K562 (cell line): Measurements from ENCODE around the gene EPN3. TPM values are rescaled to one million over a fixed set of nuclear protein-coding genes. Genes with fewer than 3 reads are reported as not detected.

ENCODE experiments used
- ATAC-seq: fragments of 200-7000 bp; cut with Tn5 transposase; 3 replicates; pipeline ENCODE4 v1.9.1; 2020; ENCODE audit warnings: moderate library complexity
- BruUV-seq: library from RNA; stranded (reverse); fragments of 400-500 nt; replicated peaks from 2 replicates; lab custom pipeline; 2021; lab: Mats Ljungman, UMichigan
- CTCF ChIA-PET: fragments of 300-600 bp; formaldehyde crosslinking; extraction: SDS; loops from one replicate; lab custom pipeline; 2021; ENCODE audit warnings: low intra/inter-chr PET ratio; lab: Yijun Ruan, JAX
- POLR2A ChIA-PET: fragments of 300-600, 350-650 bp; sonication (Branson Sonifier 250); formaldehyde crosslinking; extraction: SDS; loops from one replicate; lab custom pipeline; 2021; ENCODE audit warnings: antibody characterized with exemption, inconsistent platforms; lab: Yijun Ruan, JAX
- DNase-seq, 4 experiments: peaks; one replicate each; pipeline versions ENCODE4 v3.0.0 to v3.0.0-alpha.2; 2011 to 2018; ENCODE audit warnings: low spot score in 3 of 4, mixed read lengths in 3 of 4; ENCODE audit errors: extremely low read depth in 1 of 4
- FAIRE-seq: peaks from 2 replicates; lab custom pipeline; 2011; peaks lifted over from hg19 to GRCh38; lab: Jason Lieb, UNC
- H2AFZ ChIP-seq: 2 replicates; pipeline ENCODE4 v1.6.0; 2011; ENCODE audit warnings: low read depth, low read length, control low read depth, inconsistent platforms
- H3K27ac ChIP-seq: fragments of 200-600 bp; 3 replicates; pipeline ENCODE4 v1.8.0; 2011; ENCODE audit warnings: low read depth, mild to moderate bottlenecking, control low read depth, inconsistent platforms, low read length, moderate library complexity, mixed read lengths; ENCODE audit errors: extremely low read depth
- H3K27me3 ChIP-seq, 2 experiments: fragments of 300-600 bp in 1 of 2; 2 replicates in 1 of 2; 3 replicates in 1 of 2; pipeline versions ENCODE4 v1.6.0 to v1.8.0; 2011; ENCODE audit warnings: inconsistent platforms in 2 of 2, low read length in 2 of 2, mild to moderate bottlenecking in 1 of 2, mixed read lengths in 1 of 2, moderate library complexity in 1 of 2; ENCODE audit not compliant: control insufficient read depth in 2 of 2, insufficient read depth in 2 of 2
- H3K36me3 ChIP-seq: fragments of 300-600 bp; 3 replicates; pipeline ENCODE4 v1.8.0; 2011; ENCODE audit warnings: mild to moderate bottlenecking, low read length, inconsistent platforms; ENCODE audit not compliant: control insufficient read depth, insufficient read depth
- H3K4me1 ChIP-seq, 2 experiments: fragments of 200-600 bp in 1 of 2; replicated peaks in 1 of 2; 2 replicates in 1 of 2; 3 replicates in 1 of 2; pipeline versions ENCODE4 v1.5.1 to v1.8.0; 2011; ENCODE audit warnings: inconsistent platforms in 2 of 2, low read length in 2 of 2, mild to moderate bottlenecking in 1 of 2, mixed read lengths in 1 of 2, moderate library complexity in 1 of 2; ENCODE audit not compliant: control insufficient read depth in 2 of 2, insufficient read depth in 2 of 2
- H3K4me2 ChIP-seq: 2 replicates; pipeline ENCODE4 v1.6.1; 2011; ENCODE audit warnings: low read length, control low read depth, inconsistent platforms, mixed read lengths; ENCODE audit not compliant: insufficient read depth
- H3K4me3 ChIP-seq: fragments of 200-600 bp; sonication (generic), shearing (Covaris generic); 2 replicates; pipeline ENCODE4 v1.5.1; 2016; ENCODE audit warnings: control low read depth, inconsistent platforms
- H3K79me2 ChIP-seq: fragments of 200-600 bp; 3 replicates; pipeline ENCODE4 v1.8.0; 2011; ENCODE audit warnings: low read length, inconsistent platforms; ENCODE audit not compliant: control insufficient read depth, insufficient read depth
- H3K9ac ChIP-seq, 2 experiments: 2 replicates each; pipeline versions ENCODE4 v1.6.0 to v1.6.1; 2011; ENCODE audit warnings: low read depth in 2 of 2, low read length in 2 of 2, control low read depth in 1 of 2, inconsistent platforms in 1 of 2, mild to moderate bottlenecking in 1 of 2, mixed read lengths in 1 of 2; ENCODE audit not compliant: insufficient read depth in 1 of 2
- H3K9me1 ChIP-seq: one replicate; pipeline ENCODE4 v1.6.0; 2011; ENCODE audit warnings: inconsistent platforms, mild to moderate bottlenecking, low read length, moderate library complexity; ENCODE audit not compliant: control insufficient read depth, insufficient read depth
- H3K9me3 ChIP-seq: replicated peaks from 2 replicates; pipeline ENCODE4 v1.5.1; 2011; ENCODE audit warnings: low read depth, low read length, inconsistent platforms; ENCODE audit not compliant: control insufficient read depth, insufficient read depth
- H4K20me1 ChIP-seq: replicated peaks from 2 replicates; pipeline ENCODE4 v1.6.1; 2011; ENCODE audit warnings: low read length, inconsistent platforms, mixed read lengths; ENCODE audit not compliant: control insufficient read depth, insufficient read depth
- COPS2 ChIP-seq: fragments of 450-650 bp; conservative IDR thresholded peaks from 2 replicates; pipeline ENCODE4 v1.6.1; 2016; ENCODE audit warnings: mild to moderate bottlenecking, moderate library complexity
- GABPB2 ChIP-seq: fragments of 250-450 bp; sonication (Bioruptor Pico); conservative IDR thresholded peaks from 2 replicates; pipeline ENCODE4 v1.5.1; 2021; ENCODE audit warnings: mild to moderate bottlenecking
- MYC ChIP-seq, 2 experiments: fragments of 250-450 bp in 1 of 2; sonication (Bioruptor Pico) in 1 of 2; IDR thresholded peaks; 2 replicates each; pipeline versions ENCODE4 v1.5.1 to v1.6.1; 2012 to 2021; ENCODE audit warnings: low read depth in 2 of 2, borderline replicate concordance in 1 of 2, improper control_type of control experiment in 1 of 2, low read length in 1 of 2, mild to moderate bottlenecking in 1 of 2, moderate library complexity in 1 of 2
- NRF1 ChIP-seq, 2 experiments: fragments of 450-650 bp; IDR thresholded peaks in 1 of 2; conservative IDR thresholded peaks in 1 of 2; 2 replicates each; pipeline ENCODE4 v1.6.1; 2014; ENCODE audit warnings: mild to moderate bottlenecking in 2 of 2
- PPARD ChIP-seq: fragments of 250-450 bp; sonication (Bioruptor Pico); IDR thresholded peaks from 2 replicates; pipeline ENCODE4 v1.8.0; 2022; ENCODE audit warnings: inconsistent platforms, mild to moderate bottlenecking, moderate library complexity
- SMARCA5 ChIP-seq: fragments of 450-650 bp; IDR thresholded peaks from 2 replicates; pipeline ENCODE4 v1.6.1; 2016
- TCF7L2 ChIP-seq: fragments of 150-350 bp; IDR thresholded peaks from 2 replicates; pipeline ENCODE4 v1.6.1; 2016; ENCODE audit warnings: low read depth, mild to moderate bottlenecking, low read length, moderate library complexity
- TFAP4 ChIP-seq: sonication (generic); formaldehyde crosslinking; IDR thresholded peaks from 2 replicates; pipeline ENCODE4 v1.8.0; 2022; ENCODE audit warnings: missing genetic modification reagents, mild to moderate bottlenecking, moderate library complexity, borderline replicate concordance
- UBTF ChIP-seq, 2 experiments: IDR thresholded peaks; 2 replicates each; pipeline ENCODE4 v1.6.1; 2012; ENCODE audit warnings: improper control_type of control experiment in 2 of 2, low read depth in 2 of 2, low read length in 2 of 2, borderline replicate concordance in 1 of 2
- XRCC3 ChIP-seq: fragments of 450-650 bp; IDR thresholded peaks from 2 replicates; pipeline ENCODE4 v1.6.1; 2017; ENCODE audit warnings: mild to moderate bottlenecking, moderate library complexity
- ZBTB2 ChIP-seq: fragments of 450-650 bp; IDR thresholded peaks from 2 replicates; pipeline ENCODE4 v1.6.1; 2016; ENCODE audit warnings: antibody characterized with exemption
- ZFP30 ChIP-seq: fragments of 250-450 bp; sonication (Bioruptor Pico); IDR thresholded peaks from 2 replicates; pipeline ENCODE4 v1.8.0; 2022; ENCODE audit warnings: moderate library complexity, mild to moderate bottlenecking, inconsistent platforms, borderline replicate concordance
- WGBS: fragments of 100-300 bp; shearing (Covaris generic); methylation state at CpG from one replicate; pipeline ENCODE4 v1.1.6; 2016; ENCODE audit warnings: low coverage, mixed read lengths; ENCODE audit not compliant: insufficient coverage; ENCODE audit errors: missing lambda C conversion rate; 5-methylcytosine and 5-hydroxymethylcytosine counted together
- in situ Hi-C: fragments of 300-500 bp; cut with MboI; formaldehyde crosslinking; loops from 4 replicates; pipeline ENCODE4 v1.15.0; 2018; ENCODE audit warnings: inconsistent platforms, mixed read lengths
- intact Hi-C: fragments of 100-400 bp; cut with micrococcal nuclease; formaldehyde crosslinking; loops from 2 replicates; pipeline ENCODE4 v1.14.2; 2022
- polyA plus RNA-seq, 8 experiments: library from polyadenylated mRNA; depleted of rRNA in 4 of 8; stranded (reverse) in 5 of 8; unstranded in 3 of 8; fragments of >200 nt; fragmentation: Nextera tagmentation in 2 of 8; fragmentation: Illumina TruSeq in 1 of 8; extraction: Ambion mirVana in 2 of 8; extraction: Trizol in 1 of 8; gene quantifications; 2 replicates each; pipeline versions ENCODE4 v1.2.1 to v1.2.3, GENCODE V29; 2011 to 2014; ENCODE audit warnings: inconsistent platforms in 1 of 8, missing spikeins in 1 of 8
- total RNA-seq, 7 experiments: library from RNA; depleted of rRNA in 6 of 7; stranded (reverse); fragments of >200 nt in 6 of 7; fragmentation: Illumina TruSeq in 2 of 7; extraction: Trizol in 2 of 7; gene quantifications; 2 replicates each; pipeline versions ENCODE4 v1.2.1 to v1.2.3, GENCODE V29; 2011 to 2021; ENCODE audit warnings: low replicate concordance in 1 of 7
- TF ChIP-seq, protein P1 (sequence below), 2 experiments: fragments of 250-450 bp in 1 of 2; fragments of 450-650 bp in 1 of 2; sonication (Bioruptor Pico) in 1 of 2; IDR thresholded peaks; 2 replicates each; pipeline versions ENCODE4 v1.6.1 to v1.8.0; 2016 to 2021; ENCODE audit warnings: mild to moderate bottlenecking in 2 of 2, moderate library complexity in 2 of 2, missing compliant biosample characterization in 1 of 2, missing genetic modification characterization in 1 of 2

Gene EPN3
- total and polyA plus RNA-seq, 9 of the 15 experiments (the other 6 are each of a cell fraction or from before 2014, with no cell fraction given) = 0.16 TPM; not detected in 8

DNA sequence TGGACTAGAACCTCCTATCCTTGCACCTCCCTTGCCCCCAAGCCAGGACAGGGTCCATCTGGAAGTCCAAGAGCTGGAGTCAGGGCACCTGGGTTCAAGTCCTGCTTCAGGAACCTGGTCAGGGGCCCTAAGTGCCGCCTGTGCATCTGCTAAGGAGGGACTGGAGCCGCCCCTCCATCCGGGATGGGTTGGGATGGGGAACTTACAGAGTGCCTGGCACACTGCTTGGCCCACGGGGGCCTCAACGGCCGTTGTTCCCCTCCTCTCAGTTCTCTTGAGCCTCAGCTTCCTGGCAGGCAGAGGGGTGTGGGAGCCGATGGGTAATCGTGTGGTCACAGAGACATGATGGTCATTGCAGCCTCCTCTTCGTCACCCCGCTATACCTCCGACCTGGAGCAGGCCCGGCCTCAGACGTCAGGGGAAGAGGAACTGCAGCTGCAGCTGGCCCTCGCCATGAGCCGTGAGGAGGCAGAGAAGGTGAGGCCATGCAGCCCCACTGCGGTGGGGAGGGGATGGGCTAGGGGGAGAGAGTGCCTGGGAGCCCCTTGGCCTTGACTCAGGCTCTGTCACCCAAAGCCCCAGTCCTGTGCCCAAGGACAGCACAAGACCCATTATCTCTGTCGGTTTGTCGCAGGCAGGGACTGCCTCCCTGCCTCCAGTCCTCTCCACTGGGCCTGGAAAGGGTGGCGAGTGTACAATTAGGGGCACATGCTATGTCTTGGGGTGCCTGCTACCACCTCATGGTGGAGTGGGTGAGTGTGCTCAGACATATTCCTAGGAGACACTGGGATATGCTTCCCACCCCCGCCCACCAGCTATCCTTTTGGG lies 5.4 kb downstream of the EPN3 start:
- POLR2A ChIA-PET = interaction anchor here (0.6 to 1.0 kb wide), 3 partner anchors 7 to 328 kb away, joined by 3 read pairs; partner anchors contain the start of gene TOB1
- peaks cover 9 to 39% of the 10 kb centered on the region in 2 experiments; a peak in 4 of 5 replicates for H3K27me3 ChIP-seq
- no peak for ATAC-seq
- 46% methylated on average over 10 of the region's 20 CpGs for WGBS
- no TSS peak for BruUV-seq
- no peak overlapping the region for H2AFZ ChIP-seq
- no peak for FAIRE-seq
- in situ Hi-C loops (no loop called here), intact Hi-C loops (no loop called here)
- no peak for DNase-seq
- H3K4me3 ChIP-seq = no peak overlapping the region
- no peak overlapping the region for H3K4me2 ChIP-seq
- no peaks in the 10 kb centered on the region for H3K9me1 ChIP-seq
- H4K20me1 ChIP-seq = peaks cover 12% of the 10 kb centered on the region; the same call in 1 of the 2 replicates
- H3K4me1 ChIP-seq = peaks cover 6 to 61% of the 10 kb centered on the region in 2 experiments; a peak in 4 of 5 replicates
- CTCF ChIA-PET = no interaction called here
- H3K79me2 ChIP-seq = no peaks in the 10 kb centered on the region
- H3K27ac ChIP-seq = no peak overlapping the region
- no peaks in the 10 kb centered on the region for H3K9me3 ChIP-seq
- H3K9ac ChIP-seq = peak overlapping the region in 1 of 2 experiments; percentile 20; a peak in 1 of 4 replicates
- H3K36me3 ChIP-seq = no peaks in the 10 kb centered on the region
- TF ChIP-seq XRCC3 (no peak), SMARCA5 (no peak), UBTF (IDR thresholded peaks at IDR 0.05; ENCODE audit: borderline replicate concordance in 1 of 2, low read depth in 2 of 2, low read length in 2 of 2) (no peak), ZFP30 (CRISPR knock-in tag) (no peak), GABPB2 (CRISPR knock-in tag) (no peak), MYC (IDR thresholded peaks at IDR 0.05; ENCODE audit: low read depth, low read length) (no peak), MYC (CRISPR knock-in tag; IDR thresholded peaks at IDR 0.05; ENCODE audit: borderline replicate concordance, low read depth) (no peak), ZBTB2 (no peak), NRF1 (conservative IDR thresholded peaks at IDR 0.05 in 1 of 2, IDR thresholded peaks at IDR 0.05 in 1 of 2) (no peak), TCF7L2 (no peak), COPS2 (no peak), PPARD (no peak), TFAP4 (CRISPR knock-in tag) (no peak)
- TF ChIP-seq, protein P1, sequence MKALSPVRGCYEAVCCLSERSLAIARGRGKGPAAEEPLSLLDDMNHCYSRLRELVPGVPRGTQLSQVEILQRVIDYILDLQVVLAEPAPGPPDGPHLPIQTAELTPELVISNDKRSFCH (CRISPR knock-in tag; IDR thresholded peaks at IDR 0.05) = no peak
- TF ChIP-seq, protein P1 (tag; IDR thresholded peaks at IDR 0.05) = no peak
